ENCODE measurements around the gene HMG20B.
A peak's percentile ranks its signal among the peaks of the same experiment; 100 is the strongest.

The HMG20B gene

DNA sequence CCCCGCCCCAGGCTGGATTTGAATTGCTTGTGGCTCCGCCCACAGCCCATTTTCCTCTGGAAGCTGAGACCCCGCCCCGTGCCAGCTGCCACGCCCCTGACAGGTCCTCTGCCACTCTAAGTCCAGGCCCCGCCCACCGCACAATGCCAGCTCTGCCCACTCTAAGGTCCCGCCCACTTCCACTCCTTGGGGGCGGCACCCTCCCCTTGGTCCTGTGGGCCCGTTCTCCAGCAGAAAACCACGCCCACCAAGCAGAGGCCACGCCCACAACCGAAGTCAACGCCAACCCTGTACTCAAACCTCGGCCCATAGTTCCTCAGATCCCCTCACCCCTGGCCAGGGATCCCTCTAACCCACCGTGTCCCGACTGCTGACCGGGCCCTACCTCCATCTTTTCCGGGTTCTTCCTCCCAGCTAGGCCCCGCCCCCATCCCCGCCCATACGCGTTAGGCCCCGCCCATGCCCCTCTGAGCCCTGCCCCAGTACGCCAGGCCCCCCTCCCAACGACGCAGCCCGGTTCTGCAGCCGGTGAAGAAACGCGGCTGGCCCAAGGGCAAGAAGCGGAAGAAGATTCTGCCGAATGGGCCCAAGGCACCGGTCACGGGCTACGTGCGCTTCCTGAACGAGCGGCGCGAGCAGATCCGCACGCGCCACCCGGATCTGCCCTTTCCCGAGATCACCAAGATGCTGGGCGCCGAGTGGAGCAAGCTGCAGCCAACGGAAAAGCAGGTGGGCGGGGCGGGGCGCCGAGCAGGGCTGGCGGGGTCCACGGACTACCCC is 1.3 kb downstream of the HMG20B start:
- peak overlapping the region; percentile 91 for H3K4me3 ChIP-seq (ENCODE audit: low read depth, low read length)
- TF ChIP-seq, protein P1, sequence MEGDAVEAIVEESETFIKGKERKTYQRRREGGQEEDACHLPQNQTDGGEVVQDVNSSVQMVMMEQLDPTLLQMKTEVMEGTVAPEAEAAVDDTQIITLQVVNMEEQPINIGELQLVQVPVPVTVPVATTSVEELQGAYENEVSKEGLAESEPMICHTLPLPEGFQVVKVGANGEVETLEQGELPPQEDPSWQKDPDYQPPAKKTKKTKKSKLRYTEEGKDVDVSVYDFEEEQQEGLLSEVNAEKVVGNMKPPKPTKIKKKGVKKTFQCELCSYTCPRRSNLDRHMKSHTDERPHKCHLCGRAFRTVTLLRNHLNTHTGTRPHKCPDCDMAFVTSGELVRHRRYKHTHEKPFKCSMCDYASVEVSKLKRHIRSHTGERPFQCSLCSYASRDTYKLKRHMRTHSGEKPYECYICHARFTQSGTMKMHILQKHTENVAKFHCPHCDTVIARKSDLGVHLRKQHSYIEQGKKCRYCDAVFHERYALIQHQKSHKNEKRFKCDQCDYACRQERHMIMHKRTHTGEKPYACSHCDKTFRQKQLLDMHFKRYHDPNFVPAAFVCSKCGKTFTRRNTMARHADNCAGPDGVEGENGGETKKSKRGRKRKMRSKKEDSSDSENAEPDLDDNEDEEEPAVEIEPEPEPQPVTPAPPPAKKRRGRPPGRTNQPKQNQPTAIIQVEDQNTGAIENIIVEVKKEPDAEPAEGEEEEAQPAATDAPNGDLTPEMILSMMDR (IDR thresholded peaks at IDR 0.05; ENCODE audit: low read depth, low read length): no peak

DNA sequence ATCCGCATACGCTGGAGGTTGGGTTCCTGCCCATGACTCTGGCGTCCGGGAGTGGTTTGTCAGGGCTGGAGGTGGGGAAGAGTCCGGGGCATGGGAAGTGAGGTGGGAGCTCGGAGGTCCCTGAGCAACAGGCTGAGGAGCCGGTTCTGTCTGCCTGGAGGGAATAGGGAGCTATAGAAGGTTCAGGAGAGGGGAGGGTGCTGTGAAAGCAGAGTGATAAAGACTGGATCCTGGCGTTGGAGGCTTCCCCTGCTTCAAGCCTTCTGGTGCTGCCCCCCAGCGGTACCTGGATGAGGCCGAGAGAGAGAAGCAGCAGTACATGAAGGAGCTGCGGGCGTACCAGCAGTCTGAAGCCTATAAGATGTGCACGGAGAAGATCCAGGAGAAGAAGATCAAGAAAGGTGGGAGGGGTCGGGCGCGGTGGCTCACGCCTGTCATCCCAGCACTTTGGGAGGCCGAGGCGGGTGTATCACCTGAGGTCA is 2.6 kb downstream of the HMG20B start:
- H3K4me3 ChIP-seq (ENCODE audit: low read depth, low read length): no peak overlapping the region
- TF ChIP-seq, protein P1 (IDR thresholded peaks at IDR 0.05; ENCODE audit: low read depth, low read length): no peak

GRCh38 chr19:3575949-3576673 is 3.4 kb downstream of the HMG20B start:
- TF ChIP-seq, protein P1 (IDR thresholded peaks at IDR 0.05; ENCODE audit: low read depth, low read length): no peak
- no peak overlapping the region for H3K4me3 ChIP-seq (ENCODE audit: low read depth, low read length)

DNA sequence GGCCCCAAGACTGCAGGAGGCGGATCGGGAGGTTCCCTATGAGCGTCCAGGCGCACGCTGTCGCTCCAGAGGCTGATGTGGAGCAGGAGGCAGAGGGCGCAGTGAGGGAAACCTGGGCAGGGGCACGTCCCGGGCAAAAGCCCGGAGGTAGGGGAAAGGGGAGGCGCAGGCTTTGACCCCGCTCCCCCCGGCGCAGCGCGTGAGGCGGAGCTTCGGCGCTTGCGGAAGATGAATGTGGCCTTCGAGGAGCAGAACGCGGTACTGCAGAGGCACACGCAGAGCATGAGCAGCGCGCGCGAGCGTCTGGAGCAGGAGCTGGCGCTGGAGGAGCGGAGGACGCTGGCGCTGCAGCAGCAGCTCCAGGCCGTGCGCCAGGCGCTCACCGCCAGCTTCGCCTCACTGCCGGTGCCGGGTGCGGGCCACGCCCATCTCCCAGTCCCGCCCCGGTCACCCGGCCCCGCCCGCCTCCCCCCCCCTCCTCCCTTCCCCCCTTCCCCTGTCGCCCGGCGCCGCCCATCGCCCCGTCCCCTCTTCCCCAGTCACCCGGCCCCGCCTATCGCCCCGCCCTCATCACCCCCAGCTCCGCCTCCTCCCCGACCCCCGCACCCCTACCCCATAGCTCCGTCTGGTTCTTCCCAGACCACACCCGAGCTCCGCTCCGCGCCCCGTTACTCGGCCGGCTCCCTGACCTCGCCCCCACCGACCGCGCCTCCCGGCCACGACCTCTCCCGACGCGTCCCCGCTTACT is 4.1 kb downstream of the HMG20B start:
- TF ChIP-seq, protein P1 (IDR thresholded peaks at IDR 0.05; ENCODE audit: low read depth, low read length): no peak
- H3K4me3 ChIP-seq (ENCODE audit: low read depth, low read length): no peak overlapping the region

DNA sequence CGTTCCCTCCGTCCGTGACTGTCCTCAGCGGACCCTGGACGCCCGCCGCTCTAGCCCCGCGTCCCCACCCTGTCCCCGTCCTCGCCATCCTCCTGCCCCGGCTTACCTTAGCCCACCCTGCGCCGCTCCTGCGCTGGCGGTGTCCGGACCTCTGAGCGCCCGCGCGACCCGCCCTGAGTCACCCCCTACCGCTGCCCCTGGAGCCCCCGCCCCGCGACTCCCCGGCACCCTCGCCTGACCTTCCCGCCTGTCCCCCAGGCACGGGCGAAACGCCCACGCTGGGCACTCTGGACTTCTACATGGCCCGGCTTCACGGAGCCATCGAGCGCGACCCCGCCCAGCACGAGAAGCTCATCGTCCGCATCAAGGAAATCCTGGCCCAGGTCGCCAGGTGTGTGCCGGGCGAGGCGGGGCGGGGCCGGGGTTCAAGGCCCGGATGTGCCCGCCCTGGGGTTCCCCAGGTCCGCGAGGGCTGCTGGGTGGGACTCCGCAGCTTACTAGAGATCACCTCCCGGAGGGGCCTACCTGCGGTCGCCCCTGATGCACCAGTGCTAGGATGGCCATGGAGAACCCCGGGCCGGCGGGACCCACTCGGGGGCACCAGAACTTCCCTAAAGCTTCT is 5.1 kb downstream of the HMG20B start:
- no peak overlapping the region for H3K4me3 ChIP-seq (ENCODE audit: low read depth, low read length)
- TF ChIP-seq, protein P1 (IDR thresholded peaks at IDR 0.05; ENCODE audit: low read depth, low read length): no peak

DNA sequence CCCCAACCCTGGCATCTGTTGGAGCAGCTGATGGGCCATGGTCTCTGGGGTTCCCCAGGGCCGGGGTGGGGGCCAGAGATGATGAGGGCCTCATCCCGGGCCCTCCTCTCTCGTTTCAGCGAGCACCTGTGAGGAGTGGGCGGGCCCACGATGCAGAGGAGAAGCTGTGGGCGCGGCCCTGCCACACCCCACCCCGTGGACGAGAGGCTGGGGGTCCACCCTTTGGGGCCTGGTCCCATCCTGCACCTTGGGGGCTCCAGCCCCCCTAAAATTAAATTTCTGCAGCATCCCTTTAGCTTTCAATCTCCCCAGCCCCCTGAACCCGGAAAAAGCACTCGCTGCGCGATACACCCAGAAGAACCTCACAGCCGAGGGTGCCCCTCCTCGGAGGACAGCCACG is 5.6 kb downstream of the HMG20B start:
- no peak overlapping the region for H3K4me3 ChIP-seq (ENCODE audit: low read depth, low read length)
- TF ChIP-seq, protein P1 (IDR thresholded peaks at IDR 0.05; ENCODE audit: low read depth, low read length): no peak
